Gastroesophageal sphincter (tissue), 4 donors: ENCODE data around the gene PIAS1. TPM values are rescaled to one million over a fixed set of nuclear protein-coding genes. Genes with fewer than 3 reads are reported as not detected.
"Not testable (repeated sequence)": the region's sequence is repeated elsewhere in the genome, so short reads cannot be mapped to it uniquely, and the experiment has no call there.

Experiments used
- ATAC-seq: fragments of 150-250 bp; one replicate; pipeline ENCODE4 v1.9.1; 2016; ENCODE audit warnings: mild to moderate bottlenecking, moderate library complexity
- H3K27ac ChIP-seq, 4 donors: fragments of 200-600 bp; sonication (generic) in 3 of 4; 1 replicate in 3 of 4; 2 replicates in 1 of 4; pipeline ENCODE4 v1.5.1; 2016 to 2019
- H3K27me3 ChIP-seq: fragments of 200-600 bp; sonication (generic); one replicate; pipeline ENCODE4 v1.5.1; 2019
- H3K36me3 ChIP-seq, 2 donors: fragments of 200-600 bp; sonication (generic); one replicate each; pipeline ENCODE4 v1.5.1; 2019; ENCODE audit warnings: control low read depth in 1 of 2
- H3K4me1 ChIP-seq, 3 donors: fragments of 200-600 bp; sonication (generic); 1 replicate in 2 of 3; 2 replicates in 1 of 3; pipeline ENCODE4 v1.5.1; 2016 to 2019; ENCODE audit warnings: control low read depth in 2 of 3
- H3K4me3 ChIP-seq, 2 donors: fragments of 200-600 bp; sonication (generic); one replicate each; pipeline ENCODE4 v1.5.1; 2019; ENCODE audit warnings: mild to moderate bottlenecking in 1 of 2, moderate library complexity in 1 of 2
- H3K9me3 ChIP-seq, 3 donors: fragments of 200-600 bp; sonication (generic); one replicate each; pipeline ENCODE4 v1.5.1; 2017 to 2019; ENCODE audit warnings: control low read depth in 2 of 3
- EP300 ChIP-seq: sonication (generic); formaldehyde crosslinking; IDR thresholded peaks from one replicate; pipeline ENCODE4 v1.6.1; 2017; ENCODE audit warnings: antibody characterized with exemption, mild to moderate bottlenecking
- POLR2A ChIP-seq, 2 donors: fragments of 450-650 bp; IDR thresholded peaks; one replicate each; pipeline ENCODE4 v1.6.1; 2017; ENCODE audit warnings: antibody characterized with exemption in 2 of 2, mild to moderate bottlenecking in 2 of 2, moderate library complexity in 1 of 2
- POLR2AphosphoS5 ChIP-seq: sonication (generic); formaldehyde crosslinking; IDR thresholded peaks from one replicate; pipeline ENCODE4 v1.6.1; 2017; ENCODE audit warnings: antibody characterized with exemption
- WGBS, 2 donors: methylation state at CpG; one replicate each; pipeline ENCODE4 v1.1.5; 2018; ENCODE audit warnings: low coverage in 1 of 2; 5-methylcytosine and 5-hydroxymethylcytosine counted together
- total RNA-seq, 4 donors: library from RNA; depleted of rRNA; stranded (reverse); fragments of >200 nt; gene quantifications; one replicate each; pipeline ENCODE4 v1.1.0, GENCODE V29; 2016
- TF ChIP-seq, protein P1 (sequence below), 4 experiments: fragments of 200-600 bp in 2 of 4; fragments of 450-650 bp in 2 of 4; sonication (generic) in 1 of 4; IDR thresholded peaks; one replicate each; pipeline ENCODE4 v1.5.1; 2017 to 2019; ENCODE audit warnings: antibody characterized with exemption in 4 of 4, mild to moderate bottlenecking in 2 of 4, moderate library complexity in 2 of 4

The PIAS1 gene
- total RNA-seq, 4 donors from 2014 or later, result 26.6 to 101 (median 48.9) TPM

GRCh38 chr15:68223171-68223570, 169.1 kb downstream of the PIAS1 start:
- H3K9me3 ChIP-seq, result no peaks in the 10 kb centered on the region
- TF ChIP-seq POLR2AphosphoS5, result no peak
- no peak for TF ChIP-seq EP300
- no peak for TF ChIP-seq POLR2A (IDR thresholded peaks at IDR 0.05)
- TF ChIP-seq, protein P1, sequence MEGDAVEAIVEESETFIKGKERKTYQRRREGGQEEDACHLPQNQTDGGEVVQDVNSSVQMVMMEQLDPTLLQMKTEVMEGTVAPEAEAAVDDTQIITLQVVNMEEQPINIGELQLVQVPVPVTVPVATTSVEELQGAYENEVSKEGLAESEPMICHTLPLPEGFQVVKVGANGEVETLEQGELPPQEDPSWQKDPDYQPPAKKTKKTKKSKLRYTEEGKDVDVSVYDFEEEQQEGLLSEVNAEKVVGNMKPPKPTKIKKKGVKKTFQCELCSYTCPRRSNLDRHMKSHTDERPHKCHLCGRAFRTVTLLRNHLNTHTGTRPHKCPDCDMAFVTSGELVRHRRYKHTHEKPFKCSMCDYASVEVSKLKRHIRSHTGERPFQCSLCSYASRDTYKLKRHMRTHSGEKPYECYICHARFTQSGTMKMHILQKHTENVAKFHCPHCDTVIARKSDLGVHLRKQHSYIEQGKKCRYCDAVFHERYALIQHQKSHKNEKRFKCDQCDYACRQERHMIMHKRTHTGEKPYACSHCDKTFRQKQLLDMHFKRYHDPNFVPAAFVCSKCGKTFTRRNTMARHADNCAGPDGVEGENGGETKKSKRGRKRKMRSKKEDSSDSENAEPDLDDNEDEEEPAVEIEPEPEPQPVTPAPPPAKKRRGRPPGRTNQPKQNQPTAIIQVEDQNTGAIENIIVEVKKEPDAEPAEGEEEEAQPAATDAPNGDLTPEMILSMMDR (IDR thresholded peaks at IDR 0.05), result no peak

DNA sequence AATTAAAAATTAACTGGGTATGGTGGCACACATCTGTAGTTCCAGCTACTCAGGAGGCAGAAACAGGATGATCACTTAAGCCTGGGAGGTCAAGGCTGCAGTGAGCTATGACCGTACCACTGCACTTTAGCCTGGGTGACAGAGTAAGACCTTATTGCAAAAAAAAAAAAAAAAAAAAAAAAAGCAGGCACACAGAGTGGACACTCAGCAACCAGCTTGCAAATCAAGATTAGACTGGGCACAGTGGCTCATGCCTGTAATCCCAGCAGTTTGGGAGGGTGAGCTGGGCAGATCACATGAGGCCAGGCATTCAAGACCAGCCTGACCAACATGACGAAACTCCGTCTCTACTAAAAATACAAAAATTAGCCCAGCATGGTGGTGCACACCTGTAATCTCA, 170.0 kb downstream of the PIAS1 start:
- H3K4me1 ChIP-seq, result peaks cover 0 to 24% (median 9%) of the 10 kb centered on the region in 3 donors
- H3K27me3 ChIP-seq, result no peaks in the 10 kb centered on the region
- no peaks in the 10 kb centered on the region for H3K9me3 ChIP-seq
- 95 to 100% methylated on average over 2 to 3 of the region's 3 CpGs for WGBS, 2 donors
- H3K4me3 ChIP-seq, result no peak overlapping the region
- H3K36me3 ChIP-seq, result no peaks in the 10 kb centered on the region
- TF ChIP-seq, protein P1 (IDR thresholded peaks at IDR 0.05), result no peak
- TF ChIP-seq EP300 (no peak), POLR2A (IDR thresholded peaks at IDR 0.05) (no peak), POLR2AphosphoS5 (no peak)
- H3K27ac ChIP-seq, result no peak overlapping the region
- ATAC-seq, result no peak

More at GRCh38 chr15:68223171-68223570, 169.1 kb downstream of the PIAS1 start:
- Histone ChIP-seq H3K4me3 (no peak overlapping the region), H3K27ac (no peak overlapping the region), H3K36me3 (peaks cover 0 to 6% of the 10 kb centered on the region in 2 donors), H3K4me1 (peaks cover 0 to 15% (median 3%) of the 10 kb centered on the region in 3 donors), H3K27me3 (no peaks in the 10 kb centered on the region)
- no peak for ATAC-seq
- 90 to 93% methylated on average over 2 to 6 of the region's 6 CpGs for WGBS, 2 donors

- Histone ChIP-seq H3K4me1 (peaks cover 0 to 25% (median 9%) of the 10 kb centered on the region in 3 donors), H3K27ac (no peak overlapping the region), H3K4me3 (no peak overlapping the region), H3K9me3 (no peaks in the 10 kb centered on the region), H3K36me3 (no peaks in the 10 kb centered on the region), H3K27me3 (no peaks in the 10 kb centered on the region)
- 83 to 84% methylated on average over 1 to 3 of the region's 3 CpGs for WGBS, 2 donors
- no peak for ATAC-seq
- TF ChIP-seq, protein P1 (IDR thresholded peaks at IDR 0.05), result no peak
- TF ChIP-seq EP300 (no peak), POLR2A (IDR thresholded peaks at IDR 0.05) (no peak)
Measured at GRCh38 chr15:68224546-68225250, 170.6 kb downstream of the PIAS1 start.

GRCh38 chr15:68225442-68225841, 171.3 kb downstream of the PIAS1 start:
- H3K27me3 ChIP-seq, H3K4me3 ChIP-seq, ATAC-seq, H3K27ac ChIP-seq, H3K36me3 ChIP-seq, H3K9me3 ChIP-seq: not testable (repeated sequence)
- peaks cover 0 to 32% (median 13%) of the 10 kb centered on the region in 3 donors for H3K4me1 ChIP-seq
- no CpG with 5 or more reads among the region's 4 CpGs for WGBS, 2 donors

- H3K9me3 ChIP-seq, result no peaks in the 10 kb centered on the region
- peak overlapping the region in 1 of 2 donors; percentile 75 for H3K4me3 ChIP-seq
- peaks cover 0 to 37% (median 13%) of the 10 kb centered on the region in 3 donors for H3K4me1 ChIP-seq
- no peak for TF ChIP-seq POLR2A (IDR thresholded peaks at IDR 0.05)
- TF ChIP-seq, protein P1 (IDR thresholded peaks at IDR 0.05), result no peak
- TF ChIP-seq EP300, result no peak
- TF ChIP-seq POLR2AphosphoS5, result no peak
- H3K27me3 ChIP-seq, result no peaks in the 10 kb centered on the region
- no peaks in the 10 kb centered on the region for H3K36me3 ChIP-seq
- no peak for ATAC-seq
- 92 to 96% methylated on average over 2 to 4 of the region's 9 CpGs for WGBS, 2 donors
- no peak overlapping the region for H3K27ac ChIP-seq
Measured at GRCh38 chr15:68227643-68228142, 173.6 kb downstream of the PIAS1 start.
